ENCODE data around the gene FRMPD2.
"Not testable (repeated sequence)": the region's sequence is repeated elsewhere in the genome, so short reads cannot be mapped to it uniquely, and the experiment has no call there.

Gene FRMPD2

GRCh38 chr10:48194830-48195229, 79.7 kb downstream of the FRMPD2 start:
- DNase-seq = no peak

- no peak for DNase-seq
These were observed 80.9 kb downstream of the FRMPD2 start for GRCh38 chr10:48193556-48193955.

GRCh38 chr10:48192881-48193450, 81.5 kb downstream of the FRMPD2 start:
- no peak for DNase-seq

GRCh38 chr10:48187713-48188485, 86.6 kb downstream of the FRMPD2 start:
- no peak for DNase-seq

GRCh38 chr10:48187126-48187525, 87.4 kb downstream of the FRMPD2 start:
- DNase-seq = no peak

GRCh38 chr10:48186264-48186804, 88.2 kb downstream of the FRMPD2 start:
- DNase-seq = not testable (repeated sequence)

GRCh38 chr10:48184224-48184623, 90.3 kb downstream of the FRMPD2 start:
- DNase-seq = no peak

GRCh38 chr10:48172715-48173114, 101.8 kb downstream of the FRMPD2 start:
- not testable (repeated sequence) for DNase-seq

- not testable (repeated sequence) for DNase-seq
These were observed 113.8 kb downstream of the FRMPD2 start for GRCh38 chr10:48160670-48161069.

- not testable (repeated sequence) for DNase-seq
These were observed 114.3 kb downstream of the FRMPD2 start for GRCh38 chr10:48160163-48160562.

- not testable (repeated sequence) for DNase-seq
These were observed 120.0 kb downstream of the FRMPD2 start for GRCh38 chr10:48154211-48155140.

GRCh38 chr10:48147643-48148042, 126.9 kb downstream of the FRMPD2 start:
- not testable (repeated sequence) for DNase-seq

- not testable (repeated sequence) for DNase-seq
These were observed 130.5 kb downstream of the FRMPD2 start for GRCh38 chr10:48143721-48144642.

GRCh38 chr10:48140949-48141348, 133.5 kb downstream of the FRMPD2 start:
- DNase-seq = not testable (repeated sequence)

- not testable (repeated sequence) for DNase-seq
These were observed 134.3 kb downstream of the FRMPD2 start for GRCh38 chr10:48139953-48140850.

GRCh38 chr10:48128954-48129353, 145.5 kb downstream of the FRMPD2 start:
- DNase-seq = not testable (repeated sequence)

- not testable (repeated sequence) for DNase-seq
These were observed 148.2 kb downstream of the FRMPD2 start for GRCh38 chr10:48126251-48126650.

GRCh38 chr10:48125631-48126030, 148.9 kb downstream of the FRMPD2 start:
- DNase-seq = not testable (repeated sequence)

GRCh38 chr10:48122618-48123017, 151.9 kb downstream of the FRMPD2 start:
- not testable (repeated sequence) for DNase-seq

GRCh38 chr10:48110277-48110676, 164.2 kb downstream of the FRMPD2 start:
- not testable (repeated sequence) for DNase-seq
